Duodenal mucosa (tissue), 2 donors: Measurements from ENCODE around the gene ARHGAP22.

Experiments
- H3K27ac ChIP-seq: one replicate; pipeline ENCODE4 v1.7.0; 2013; ENCODE audit warnings: low read depth, low read length
- H3K27me3 ChIP-seq, 2 donors: one replicate each; pipeline ENCODE4 v1.7.0; 2013; ENCODE audit warnings: low read length in 2 of 2, control low read depth in 1 of 2; ENCODE audit not compliant: insufficient read depth in 2 of 2, control insufficient read depth in 1 of 2
- H3K36me3 ChIP-seq, 2 donors: one replicate each; pipeline ENCODE4 v1.7.0; 2013; ENCODE audit warnings: low read length in 2 of 2, control low read depth in 1 of 2; ENCODE audit not compliant: insufficient read depth in 2 of 2, control insufficient read depth in 1 of 2
- H3K4me1 ChIP-seq, 2 donors: one replicate each; pipeline ENCODE4 v1.7.0; 2013; ENCODE audit warnings: low read length in 2 of 2, control low read depth in 1 of 2; ENCODE audit not compliant: insufficient read depth in 2 of 2, control insufficient read depth in 1 of 2
- H3K4me3 ChIP-seq, 2 donors: one replicate each; pipeline ENCODE4 v1.7.0; 2013; ENCODE audit warnings: low read length in 2 of 2, low read depth in 1 of 2
- H3K9ac ChIP-seq, 2 donors: one replicate each; pipeline ENCODE4 v1.7.0; 2013; ENCODE audit warnings: low read length in 2 of 2, low read depth in 1 of 2
- H3K9me3 ChIP-seq, 2 donors: one replicate each; pipeline ENCODE4 v1.7.0; 2013; ENCODE audit warnings: low read length in 2 of 2, control low read depth in 1 of 2; ENCODE audit not compliant: control insufficient read depth in 1 of 2

ARHGAP22 gene

DNA sequence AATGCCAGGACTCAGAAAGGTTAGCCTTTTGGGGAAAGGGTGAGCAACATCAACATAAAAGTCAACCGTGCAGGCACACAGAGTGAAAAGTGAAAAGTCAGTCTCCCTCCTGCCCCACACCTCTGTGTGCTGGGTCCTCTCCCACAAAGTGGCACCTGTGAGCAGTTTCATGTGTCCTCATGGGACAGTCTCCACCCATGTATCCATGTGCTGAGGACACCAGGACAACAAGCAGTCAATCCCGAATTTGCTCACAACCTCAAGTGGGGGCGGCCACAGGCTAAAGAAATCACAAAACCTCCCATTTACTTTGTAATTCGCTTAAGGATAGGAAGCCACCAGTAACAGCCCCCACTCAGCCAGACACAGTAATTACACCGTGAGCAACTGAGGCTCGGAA, 97.4 kb downstream of the ARHGAP22 start:
- H3K27ac ChIP-seq, result no peak overlapping the region
- no peak overlapping the region for H3K4me3 ChIP-seq
- no peaks in the 10 kb centered on the region for H3K36me3 ChIP-seq
- no peak overlapping the region for H3K9ac ChIP-seq
- peaks cover 4% of the 10 kb centered on the region in 2 donors for H3K4me1 ChIP-seq
- no peaks in the 10 kb centered on the region for H3K27me3 ChIP-seq
- no peaks in the 10 kb centered on the region for H3K9me3 ChIP-seq

- peaks cover 4% of the 10 kb centered on the region in 2 donors for H3K4me1 ChIP-seq
- no peak overlapping the region for H3K27ac ChIP-seq
- H3K9ac ChIP-seq, result no peak overlapping the region
- H3K27me3 ChIP-seq, result no peaks in the 10 kb centered on the region
- H3K36me3 ChIP-seq, result no peaks in the 10 kb centered on the region
- no peak overlapping the region for H3K4me3 ChIP-seq
- no peaks in the 10 kb centered on the region for H3K9me3 ChIP-seq
Observed at GRCh38 chr10:48506147-48506917, 98.5 kb downstream of the ARHGAP22 start.

DNA sequence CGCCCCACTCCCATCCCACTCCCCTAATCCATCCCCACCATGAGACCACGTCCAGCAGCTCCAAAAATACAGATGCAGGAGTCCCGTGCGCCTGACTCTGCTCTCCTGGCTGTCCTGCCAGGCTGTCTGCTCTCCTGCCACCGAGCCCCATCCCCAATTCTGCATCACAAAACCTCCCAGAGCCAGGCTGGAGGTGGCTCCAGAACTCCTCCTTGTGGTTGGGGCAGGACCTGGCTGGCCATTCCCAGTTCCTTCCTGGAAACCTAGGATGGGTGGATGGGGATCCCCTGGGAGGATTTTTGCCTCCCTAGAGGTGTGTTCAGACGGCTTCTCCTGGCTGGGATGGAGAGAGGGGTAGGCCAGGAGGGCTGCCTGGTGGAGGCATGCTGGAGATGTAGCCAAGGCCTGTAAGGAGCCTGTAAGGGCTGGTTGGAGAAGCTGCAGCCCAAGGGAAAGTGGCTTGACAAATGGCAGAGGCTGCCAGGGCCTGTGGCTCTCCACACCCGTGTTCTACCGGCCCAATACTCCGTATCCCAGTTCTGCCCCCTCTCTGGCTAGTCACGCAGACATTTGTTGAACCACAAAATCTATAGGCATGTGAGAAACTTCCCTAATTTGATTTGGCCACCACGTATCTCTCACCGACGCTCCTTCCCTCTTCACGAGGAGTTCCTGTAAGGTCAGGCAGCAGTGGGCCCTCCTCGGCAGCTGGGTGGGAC, 99.3 kb downstream of the ARHGAP22 start:
- no peaks in the 10 kb centered on the region for H3K9me3 ChIP-seq
- no peak overlapping the region for H3K4me3 ChIP-seq
- no peak overlapping the region for H3K27ac ChIP-seq
- H3K4me1 ChIP-seq, result peaks cover 4% of the 10 kb centered on the region in 2 donors
- H3K27me3 ChIP-seq, result no peaks in the 10 kb centered on the region
- no peaks in the 10 kb centered on the region for H3K36me3 ChIP-seq
- H3K9ac ChIP-seq, result no peak overlapping the region

- H3K4me3 ChIP-seq, result no peak overlapping the region
- no peaks in the 10 kb centered on the region for H3K36me3 ChIP-seq
- no peak overlapping the region for H3K9ac ChIP-seq
- no peak overlapping the region for H3K27ac ChIP-seq
- no peaks in the 10 kb centered on the region for H3K9me3 ChIP-seq
- no peaks in the 10 kb centered on the region for H3K27me3 ChIP-seq
- peaks cover 4% of the 10 kb centered on the region in 2 donors for H3K4me1 ChIP-seq
Observed at GRCh38 chr10:48504141-48504885, 100.6 kb downstream of the ARHGAP22 start.

DNA sequence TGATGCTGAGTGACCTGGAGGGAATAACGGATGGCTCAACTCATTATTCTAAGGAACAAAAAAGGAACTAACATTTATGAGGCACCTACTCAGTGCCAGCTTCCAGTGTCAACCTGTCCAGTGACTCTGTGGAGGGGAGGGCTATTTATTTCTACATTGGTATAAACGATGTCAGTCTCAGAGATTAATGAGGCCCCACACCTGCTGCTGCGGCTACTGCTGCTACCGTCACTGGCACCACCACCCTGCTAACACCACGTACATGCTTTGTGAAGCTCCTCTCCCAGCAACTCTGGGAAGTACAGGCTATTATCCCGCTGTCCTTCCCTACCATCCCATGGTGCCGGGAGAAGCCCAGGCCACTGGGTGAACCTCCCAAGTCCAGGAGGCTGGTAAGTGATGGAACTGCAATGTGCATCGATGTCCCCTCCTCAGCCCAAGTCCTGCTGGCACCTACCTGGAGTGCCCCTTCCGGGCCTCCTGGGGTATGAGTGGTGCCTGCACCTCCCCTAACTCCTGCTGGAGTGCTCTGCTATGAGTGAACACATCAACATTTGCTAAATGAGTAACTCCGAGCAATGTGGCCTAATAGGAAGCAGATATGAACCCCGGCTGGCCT, 101.5 kb downstream of the ARHGAP22 start:
- H3K27ac ChIP-seq, result no peak overlapping the region

DNA sequence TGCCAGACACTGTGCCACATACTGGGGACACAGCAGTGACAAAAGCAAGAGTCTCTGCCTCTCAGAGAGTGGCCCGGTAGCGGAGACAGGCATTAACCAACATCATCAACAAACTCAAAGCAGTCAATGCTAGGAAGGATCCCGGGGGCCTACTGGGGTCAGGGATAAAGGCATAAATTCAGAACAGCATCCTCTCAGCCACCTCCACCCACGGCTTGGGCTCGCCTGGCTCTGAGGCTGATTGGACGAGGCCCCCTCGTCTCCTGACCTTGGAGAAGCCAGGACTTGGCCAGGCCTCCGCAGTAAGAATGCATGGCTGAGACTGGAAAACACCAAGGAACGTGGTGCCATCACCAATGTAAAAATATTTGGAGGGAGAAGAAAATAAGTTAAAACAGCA, 102.1 kb downstream of the ARHGAP22 start:
- no peak overlapping the region for H3K4me3 ChIP-seq
- no peak overlapping the region for H3K27ac ChIP-seq
- no peak overlapping the region for H3K9ac ChIP-seq
- H3K9me3 ChIP-seq, result no peaks in the 10 kb centered on the region
- no peaks in the 10 kb centered on the region for H3K4me1 ChIP-seq
- no peaks in the 10 kb centered on the region for H3K27me3 ChIP-seq
- H3K36me3 ChIP-seq, result no peaks in the 10 kb centered on the region

More for the DNA sequence above, 101.5 kb downstream of the ARHGAP22 start:
- Histone ChIP-seq H3K4me3 (no peak overlapping the region), H3K36me3 (no peaks in the 10 kb centered on the region), H3K9ac (no peak overlapping the region), H3K27me3 (no peaks in the 10 kb centered on the region), H3K4me1 (peaks cover 0 to 1% of the 10 kb centered on the region in 2 donors), H3K9me3 (no peaks in the 10 kb centered on the region)

DNA sequence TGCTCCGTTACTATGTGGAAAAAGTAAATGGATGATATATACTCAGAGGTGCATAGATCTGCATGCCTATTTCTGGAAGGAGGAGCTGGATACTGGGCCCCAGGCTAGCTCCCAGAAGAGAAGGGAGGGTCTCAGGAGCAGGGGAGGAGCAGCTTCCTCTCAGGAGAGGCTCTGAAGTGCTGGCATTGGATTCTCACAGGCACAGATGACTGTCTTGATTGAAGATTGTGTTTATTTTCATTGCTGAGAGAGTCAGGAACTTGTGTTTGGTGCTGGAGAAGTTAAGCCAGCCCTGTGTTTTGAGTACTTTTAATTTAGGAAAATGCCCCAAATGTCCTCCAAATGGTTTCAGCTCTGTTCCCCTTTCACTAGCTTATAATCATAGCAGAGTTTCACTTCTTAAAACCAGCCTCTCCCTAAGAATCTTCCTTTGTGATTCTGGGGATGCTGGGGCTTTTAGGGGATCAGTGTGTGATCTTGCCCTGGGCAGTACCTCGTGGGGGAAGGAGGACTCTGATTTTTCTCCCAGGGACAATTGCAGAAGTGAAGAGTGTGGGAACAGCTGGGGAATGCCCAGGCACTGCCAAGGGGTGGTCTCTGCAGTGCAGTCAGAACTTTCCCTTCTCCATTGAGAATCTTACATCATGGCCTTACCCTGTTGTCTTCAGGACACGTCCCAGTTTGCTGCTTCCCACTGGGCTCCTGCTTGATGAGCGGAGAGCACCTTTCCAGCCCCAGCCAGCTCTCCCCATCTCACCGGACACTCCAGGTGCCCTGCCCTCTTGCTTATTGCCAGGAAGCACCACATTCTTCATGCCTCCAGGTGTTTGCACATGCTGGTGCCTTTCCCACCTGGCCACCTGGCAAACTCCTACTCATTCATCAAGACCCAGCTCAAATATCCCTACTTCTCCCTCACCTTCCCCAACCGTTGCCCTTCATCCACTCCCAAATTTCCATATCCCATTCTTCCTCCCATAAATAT, 102.8 kb downstream of the ARHGAP22 start:
- Histone ChIP-seq H3K27ac (no peak overlapping the region), H3K9me3 (no peaks in the 10 kb centered on the region), H3K9ac (no peak overlapping the region), H3K4me1 (no peaks in the 10 kb centered on the region), H3K27me3 (no peaks in the 10 kb centered on the region), H3K4me3 (no peak overlapping the region), H3K36me3 (no peaks in the 10 kb centered on the region)

DNA sequence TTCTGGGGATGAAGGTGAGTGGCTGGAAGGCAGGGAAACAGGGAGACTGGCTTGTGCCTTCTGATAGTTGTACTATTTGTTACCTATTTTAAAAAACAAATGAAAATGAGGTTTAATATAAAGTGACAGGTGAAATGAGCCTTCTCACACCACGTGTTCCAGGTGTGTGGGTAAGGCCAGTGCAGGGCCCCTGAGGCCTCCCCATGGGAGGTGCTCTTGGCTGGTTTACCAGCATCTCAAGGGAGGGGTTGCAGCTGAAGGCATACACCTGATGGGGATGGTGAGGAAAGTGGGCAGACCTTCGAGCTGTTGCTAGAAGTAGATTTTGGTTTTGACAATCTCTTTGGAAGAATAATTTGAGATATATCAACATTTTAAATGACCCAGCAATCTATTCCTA, 103.6 kb downstream of the ARHGAP22 start:
- Histone ChIP-seq H3K4me1 (no peaks in the 10 kb centered on the region), H3K27me3 (no peaks in the 10 kb centered on the region), H3K4me3 (no peak overlapping the region), H3K9me3 (no peaks in the 10 kb centered on the region), H3K9ac (no peak overlapping the region), H3K27ac (no peak overlapping the region), H3K36me3 (no peaks in the 10 kb centered on the region)

- no peaks in the 10 kb centered on the region for H3K27me3 ChIP-seq
- H3K4me1 ChIP-seq, result no peaks in the 10 kb centered on the region
- no peaks in the 10 kb centered on the region for H3K9me3 ChIP-seq
- no peak overlapping the region for H3K9ac ChIP-seq
- no peak overlapping the region for H3K4me3 ChIP-seq
- H3K36me3 ChIP-seq, result no peaks in the 10 kb centered on the region
- H3K27ac ChIP-seq, result no peak overlapping the region
Observed at GRCh38 chr10:48500771-48501170, 104.1 kb downstream of the ARHGAP22 start.
